ENCODE data around the gene RERE. TPM values are rescaled to one million over a fixed set of nuclear protein-coding genes. Genes with fewer than 3 reads are reported as not detected.
A peak's percentile ranks its signal among the peaks of the same experiment; 100 is the strongest.

RERE gene
- total RNA-seq, 1 experiment from 2014 or later: 73.4 TPM

DNA sequence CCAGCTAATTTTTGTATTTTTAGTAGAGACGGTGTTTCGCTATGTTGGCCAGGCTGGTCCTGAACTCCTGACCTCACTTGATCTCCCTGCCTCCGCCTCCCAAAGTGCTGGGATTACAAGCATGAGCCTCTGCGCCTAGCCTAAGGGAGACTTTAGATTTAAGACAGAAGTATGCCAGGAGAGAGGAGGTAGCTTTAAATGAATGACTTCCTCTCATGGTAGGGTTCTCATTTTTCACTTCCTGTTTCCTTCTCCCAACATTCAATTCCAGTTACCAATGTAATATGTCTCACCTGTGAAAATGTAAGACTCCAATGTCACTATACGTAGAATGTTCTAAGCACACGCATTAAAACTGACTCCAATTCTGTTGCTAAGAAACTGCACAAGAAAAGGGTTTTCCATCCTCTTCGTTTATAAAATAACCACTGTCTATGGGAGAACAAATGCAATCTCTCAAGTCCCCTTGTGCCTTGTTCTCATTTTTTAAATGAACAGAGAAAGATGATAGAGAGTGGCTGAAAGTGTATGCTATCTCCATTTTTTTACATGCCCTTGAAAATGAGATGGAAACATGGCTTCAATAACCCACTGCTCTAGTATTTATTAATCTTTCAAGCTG lies 359.6 kb downstream of the RERE start:
- intact Hi-C loops (cut with micrococcal nuclease; ENCODE audit: unreplicated experiment): no loop called here
- Histone ChIP-seq H3K27ac (no peak overlapping the region), H3K36me3 (ENCODE audit: low read depth) (no peaks in the 10 kb centered on the region), H3K4me2 (no peak overlapping the region), H3K27me3 (ENCODE audit: insufficient read depth, low read depth) (no peaks in the 10 kb centered on the region), H3F3A (ENCODE audit: insufficient read depth, low read depth) (peaks cover 7% of the 10 kb centered on the region; the same call in 1 of the 2 replicates), H2AFZ (no peak overlapping the region), H4K20me1 (ENCODE audit: insufficient read depth) (no peaks in the 10 kb centered on the region), H3K9me3 (ENCODE audit: insufficient read depth, low read depth) (no peaks in the 10 kb centered on the region), H3K4me1 (replicated peaks; ENCODE audit: insufficient read depth) (peaks cover 8% of the 10 kb centered on the region), H3K9me2 (ENCODE audit: insufficient read depth) (no peaks in the 10 kb centered on the region), H3K79me2 (ENCODE audit: low read depth) (no peaks in the 10 kb centered on the region), H3K4me3 (no peak overlapping the region)
- TF ChIP-seq EZH2 (IDR thresholded peaks at IDR 0.05; ENCODE audit: low read depth): no peak
- TF ChIP-seq, protein P1, sequence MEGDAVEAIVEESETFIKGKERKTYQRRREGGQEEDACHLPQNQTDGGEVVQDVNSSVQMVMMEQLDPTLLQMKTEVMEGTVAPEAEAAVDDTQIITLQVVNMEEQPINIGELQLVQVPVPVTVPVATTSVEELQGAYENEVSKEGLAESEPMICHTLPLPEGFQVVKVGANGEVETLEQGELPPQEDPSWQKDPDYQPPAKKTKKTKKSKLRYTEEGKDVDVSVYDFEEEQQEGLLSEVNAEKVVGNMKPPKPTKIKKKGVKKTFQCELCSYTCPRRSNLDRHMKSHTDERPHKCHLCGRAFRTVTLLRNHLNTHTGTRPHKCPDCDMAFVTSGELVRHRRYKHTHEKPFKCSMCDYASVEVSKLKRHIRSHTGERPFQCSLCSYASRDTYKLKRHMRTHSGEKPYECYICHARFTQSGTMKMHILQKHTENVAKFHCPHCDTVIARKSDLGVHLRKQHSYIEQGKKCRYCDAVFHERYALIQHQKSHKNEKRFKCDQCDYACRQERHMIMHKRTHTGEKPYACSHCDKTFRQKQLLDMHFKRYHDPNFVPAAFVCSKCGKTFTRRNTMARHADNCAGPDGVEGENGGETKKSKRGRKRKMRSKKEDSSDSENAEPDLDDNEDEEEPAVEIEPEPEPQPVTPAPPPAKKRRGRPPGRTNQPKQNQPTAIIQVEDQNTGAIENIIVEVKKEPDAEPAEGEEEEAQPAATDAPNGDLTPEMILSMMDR (conservative IDR thresholded peaks at IDR 0.05): no peak
- ChIA-PET CTCF (no interaction called here), POLR2A (ENCODE audit: unreplicated experiment) (no interaction called here)
- no TSS peak for BruUV-seq (replicated peaks)
- DNase-seq: no peak

DNA sequence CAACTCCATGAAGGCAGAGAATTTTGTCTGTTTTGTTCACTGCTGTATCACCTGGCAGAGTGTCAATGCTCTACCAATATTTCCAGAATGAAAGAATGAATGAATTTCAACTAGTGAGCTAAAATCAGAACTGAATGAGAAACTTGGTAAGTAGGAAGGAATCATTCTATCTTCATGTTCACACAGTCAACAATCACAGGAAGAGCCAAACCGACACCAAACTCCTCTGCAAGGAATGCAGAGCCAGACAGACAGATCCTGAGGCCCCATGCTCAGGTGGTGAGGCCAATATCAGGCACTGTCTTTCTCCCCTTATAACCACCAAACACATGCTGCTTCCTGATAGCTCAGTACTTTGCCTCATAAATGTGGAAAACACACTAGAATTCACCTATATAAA lies 360.4 kb downstream of the RERE start:
- H4K20me1 ChIP-seq (ENCODE audit: insufficient read depth): no peaks in the 10 kb centered on the region
- peaks cover 8% of the 10 kb centered on the region for H3K4me1 ChIP-seq (replicated peaks; ENCODE audit: insufficient read depth)
- H3K79me2 ChIP-seq (ENCODE audit: low read depth): no peaks in the 10 kb centered on the region
- H3F3A ChIP-seq (ENCODE audit: insufficient read depth, low read depth): peaks cover 7% of the 10 kb centered on the region; the same call in 1 of the 2 replicates
- TF ChIP-seq, protein P1 (conservative IDR thresholded peaks at IDR 0.05): no peak
- no peak for TF ChIP-seq EZH2 (IDR thresholded peaks at IDR 0.05; ENCODE audit: low read depth)
- no peak overlapping the region for H3K4me3 ChIP-seq
- no peaks in the 10 kb centered on the region for H3K9me2 ChIP-seq (ENCODE audit: insufficient read depth)
- no peak overlapping the region for H3K4me2 ChIP-seq
- no peaks in the 10 kb centered on the region for H3K27me3 ChIP-seq (ENCODE audit: insufficient read depth, low read depth)
- no peak overlapping the region for H2AFZ ChIP-seq
- POLR2A ChIA-PET (ENCODE audit: unreplicated experiment): no interaction called here
- CTCF ChIA-PET: interaction anchor here (0.6 kb wide), 1 partner anchor 31 kb away, joined by 4 read pairs; no protein-coding TSS in a partner anchor
- BruUV-seq (replicated peaks): no TSS peak
- no peak for DNase-seq
- H3K9me3 ChIP-seq (ENCODE audit: insufficient read depth, low read depth): no peaks in the 10 kb centered on the region
- H3K27ac ChIP-seq: no peak overlapping the region
- intact Hi-C loops (cut with micrococcal nuclease; ENCODE audit: unreplicated experiment): no loop called here
- H3K36me3 ChIP-seq (ENCODE audit: low read depth): no peaks in the 10 kb centered on the region

DNA sequence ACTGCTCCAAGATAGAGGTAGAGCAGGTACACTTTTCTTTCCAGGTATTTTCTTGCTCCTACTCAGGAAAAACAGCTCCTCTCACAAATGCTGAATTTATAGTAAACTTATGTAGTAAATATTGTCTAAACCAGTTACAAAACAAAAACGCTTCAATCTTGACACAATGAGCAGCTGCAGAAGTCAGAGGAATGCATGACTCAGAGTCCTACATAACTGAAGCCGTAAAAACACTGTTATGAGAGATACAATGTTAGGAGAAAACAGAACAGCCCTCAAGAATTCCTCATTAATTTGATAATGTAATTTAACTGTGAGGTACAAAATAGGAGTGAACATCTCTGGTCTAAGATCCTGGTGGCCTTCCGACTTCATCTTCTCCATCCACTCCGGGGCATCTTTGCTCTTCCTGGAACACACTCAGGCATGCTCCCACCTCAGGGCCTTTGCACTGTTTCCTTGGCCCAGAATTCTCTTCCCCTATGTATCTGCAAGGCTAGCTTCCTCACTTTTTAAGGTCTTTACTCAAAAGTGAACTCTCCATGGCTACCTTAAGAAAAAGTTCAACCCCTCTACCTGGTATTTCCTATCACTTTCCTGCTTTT lies 361.0 kb downstream of the RERE start:
- no peak overlapping the region for H2AFZ ChIP-seq
- no peaks in the 10 kb centered on the region for H4K20me1 ChIP-seq (ENCODE audit: insufficient read depth)
- no TSS peak for BruUV-seq (replicated peaks)
- H3K4me3 ChIP-seq: no peak overlapping the region
- TF ChIP-seq, protein P1 (conservative IDR thresholded peaks at IDR 0.05): no peak
- TF ChIP-seq EZH2 (IDR thresholded peaks at IDR 0.05; ENCODE audit: low read depth): no peak
- no peaks in the 10 kb centered on the region for H3K36me3 ChIP-seq (ENCODE audit: low read depth)
- no peak overlapping the region for H3K27ac ChIP-seq
- no peaks in the 10 kb centered on the region for H3K79me2 ChIP-seq (ENCODE audit: low read depth)
- H3K9me2 ChIP-seq (ENCODE audit: insufficient read depth): no peaks in the 10 kb centered on the region
- H3K4me2 ChIP-seq: no peak overlapping the region; the same call in 1 of the 2 replicates
- H3K27me3 ChIP-seq (ENCODE audit: insufficient read depth, low read depth): no peaks in the 10 kb centered on the region
- ChIA-PET CTCF (interaction anchor here (0.6 kb wide), 1 partner anchor 673 kb away, joined by 4 read pairs; no protein-coding TSS in a partner anchor), POLR2A (ENCODE audit: unreplicated experiment) (no interaction called here)
- H3K9me3 ChIP-seq (ENCODE audit: insufficient read depth, low read depth): no peaks in the 10 kb centered on the region
- H3K4me1 ChIP-seq (replicated peaks; ENCODE audit: insufficient read depth): peaks cover 8% of the 10 kb centered on the region
- peaks cover 7% of the 10 kb centered on the region; the same call in 1 of the 2 replicates for H3F3A ChIP-seq (ENCODE audit: insufficient read depth, low read depth)
- peak in 1 of 2 experiments; percentile 55 for DNase-seq
- intact Hi-C loops (cut with micrococcal nuclease; ENCODE audit: unreplicated experiment): no loop called here

All from PC-9 (cell line).